ENCODE results near the gene RRAS2. TPM values are rescaled to one million over a fixed set of nuclear protein-coding genes. Genes with fewer than 3 reads are reported as not detected.

Gene RRAS2
- total and polyA plus RNA-seq, 2 of the 4 experiments (the other 2 are of a cell fraction): 85.5 to 106 TPM

DNA sequence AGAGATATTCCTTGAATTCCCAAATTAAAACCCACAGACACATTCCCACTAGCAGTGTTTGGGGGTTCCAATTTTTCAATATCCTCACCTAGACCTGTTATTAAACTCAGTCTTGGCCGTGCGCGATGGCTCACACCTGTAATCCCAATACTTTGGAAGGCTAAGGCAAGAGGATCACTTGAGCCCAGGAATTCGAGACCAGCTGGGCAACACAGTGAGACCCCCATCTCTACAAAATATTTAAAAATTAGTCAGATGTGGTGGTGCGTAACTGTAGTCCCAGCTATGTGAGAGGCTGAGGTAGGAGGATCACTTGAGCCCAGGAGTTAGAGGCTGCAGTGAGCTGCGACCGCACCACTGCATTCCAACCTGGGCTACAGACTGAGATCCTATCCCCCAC, 53.3 kb downstream of the RRAS2 start:
- Histone ChIP-seq H3K9me3 (ENCODE audit: control insufficient read depth, insufficient read depth, low read length) (no peaks in the 10 kb centered on the region), H3K9ac (ENCODE audit: low read depth, low read length) (no peak overlapping the region), H3K79me1 (ENCODE audit: low read depth in 1 of 2, low read length in 2 of 2) (peaks cover 36 to 91% of the 10 kb centered on the region in 2 experiments), H4K8ac (ENCODE audit: low read depth in 2 of 2, low read length in 2 of 2) (no peak overlapping the region), H3K9me1 (ENCODE audit: insufficient read depth, low read length) (peaks cover 4% of the 10 kb centered on the region; the same call in 1 of the 2 replicates), H3K4ac (ENCODE audit: low read depth, low read length) (no peak overlapping the region), H2AFZ (replicated peaks; ENCODE audit: low read length, poor library complexity) (no peak overlapping the region), H3K4me1 (ENCODE audit: control insufficient read depth, insufficient read depth, low read length) (peaks cover 5% of the 10 kb centered on the region), H3K56ac (ENCODE audit: extremely low read depth, insufficient read depth, low read length) (no peak overlapping the region), H4K20me1 (ENCODE audit: insufficient read depth, low read length) (peaks cover 79% of the 10 kb centered on the region), H3K23ac (ENCODE audit: low read depth, low read length) (no peak overlapping the region), H3K4me2 (ENCODE audit: low read depth, low read length) (no peak overlapping the region), H3K27ac (ENCODE audit: insufficient read depth, low read length) (no peak overlapping the region), H4K91ac (ENCODE audit: insufficient read depth, low read depth, low read length) (no peak overlapping the region), H2BK5ac (ENCODE audit: low read depth, low read length, poor library complexity, severe bottlenecking) (no peak overlapping the region), H4K5ac (ENCODE audit: low read depth, low read length) (no peak overlapping the region), H3K27me3 (ENCODE audit: control insufficient read depth, insufficient read depth, low read length) (no peaks in the 10 kb centered on the region), H3K18ac (ENCODE audit: low read depth, low read length) (no peak overlapping the region), H2AK9ac (replicated peaks; ENCODE audit: low read depth, low read length, poor library complexity) (no peak overlapping the region), H3K36me3 (ENCODE audit: control insufficient read depth, insufficient read depth, low read length) (no peaks in the 10 kb centered on the region), H2BK120ac (ENCODE audit: low read depth, low read length) (no peak overlapping the region), H2AK5ac (ENCODE audit: low read depth, low read length) (no peak overlapping the region), H2BK15ac (ENCODE audit: low read depth, low read length) (no peak overlapping the region), H2BK20ac (ENCODE audit: low read depth, low read length) (no peak overlapping the region), H3K14ac (replicated peaks; ENCODE audit: low read depth, low read length) (no peak overlapping the region), H3K4me3 (ENCODE audit: insufficient read depth, low read depth, low read length) (no peak overlapping the region)
- in situ Hi-C loops (cut with MboI; ENCODE audit: low sequenced_read_pairs) (no loop called here), dilution Hi-C loops (cut with HindIII; ENCODE audit: low sequenced_read_pairs, unreplicated experiment) (loop anchor here (25.0 kb wide), 1 partner anchor 157 kb away; no protein-coding TSS in a partner anchor), intact Hi-C loops (cut with micrococcal nuclease) (no loop called here)
- CTCF ChIA-PET: interaction anchor here (2.4 kb wide), 1 partner anchor 149 kb away, joined by 10 read pairs; no protein-coding TSS in a partner anchor
- POLR2A ChIA-PET (ENCODE audit: unreplicated experiment): no interaction called here
- DNase-seq (no peak), ATAC-seq (ENCODE audit: low read depth) (no peak)
- TF ChIP-seq, protein P1, sequence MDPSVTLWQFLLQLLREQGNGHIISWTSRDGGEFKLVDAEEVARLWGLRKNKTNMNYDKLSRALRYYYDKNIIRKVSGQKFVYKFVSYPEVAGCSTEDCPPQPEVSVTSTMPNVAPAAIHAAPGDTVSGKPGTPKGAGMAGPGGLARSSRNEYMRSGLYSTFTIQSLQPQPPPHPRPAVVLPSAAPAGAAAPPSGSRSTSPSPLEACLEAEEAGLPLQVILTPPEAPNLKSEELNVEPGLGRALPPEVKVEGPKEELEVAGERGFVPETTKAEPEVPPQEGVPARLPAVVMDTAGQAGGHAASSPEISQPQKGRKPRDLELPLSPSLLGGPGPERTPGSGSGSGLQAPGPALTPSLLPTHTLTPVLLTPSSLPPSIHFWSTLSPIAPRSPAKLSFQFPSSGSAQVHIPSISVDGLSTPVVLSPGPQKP (IDR thresholded peaks at IDR 0.05; ENCODE audit: borderline replicate concordance, low read depth, low read length): no peak
- no peak for TF ChIP-seq MAZ (IDR thresholded peaks at IDR 0.05; ENCODE audit: borderline replicate concordance, low read depth, low read length)
- TF ChIP-seq CHD1 (IDR thresholded peaks at IDR 0.05; ENCODE audit: low read depth, low read length): no peak
- no peak for TF ChIP-seq MXI1 (IDR thresholded peaks at IDR 0.05; ENCODE audit: borderline replicate concordance, low read depth, low read length)
- TF ChIP-seq RFX5 (IDR thresholded peaks at IDR 0.05; ENCODE audit: low read depth, low read length): no peak
- TF ChIP-seq, protein P2, sequence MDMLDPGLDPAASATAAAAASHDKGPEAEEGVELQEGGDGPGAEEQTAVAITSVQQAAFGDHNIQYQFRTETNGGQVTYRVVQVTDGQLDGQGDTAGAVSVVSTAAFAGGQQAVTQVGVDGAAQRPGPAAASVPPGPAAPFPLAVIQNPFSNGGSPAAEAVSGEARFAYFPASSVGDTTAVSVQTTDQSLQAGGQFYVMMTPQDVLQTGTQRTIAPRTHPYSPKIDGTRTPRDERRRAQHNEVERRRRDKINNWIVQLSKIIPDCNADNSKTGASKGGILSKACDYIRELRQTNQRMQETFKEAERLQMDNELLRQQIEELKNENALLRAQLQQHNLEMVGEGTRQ (IDR thresholded peaks at IDR 0.05; ENCODE audit: low read depth, low read length): no peak
- TF ChIP-seq FOS (IDR thresholded peaks at IDR 0.05; ENCODE audit: low read depth, low read length): no peak
- no peak for TF ChIP-seq SMC3 (IDR thresholded peaks at IDR 0.05; ENCODE audit: low read depth, low read length)
- no peak for TF ChIP-seq CEBPB (IDR thresholded peaks at IDR 0.05; ENCODE audit: low read depth, low read length)
- TF ChIP-seq NFE2L2 (IDR thresholded peaks at IDR 0.05; ENCODE audit: low read depth, low read length): no peak
- no peak for TF ChIP-seq POLR2A (IDR thresholded peaks at IDR 0.05; ENCODE audit: low read depth, low read length)
- no peak for TF ChIP-seq MAFK (IDR thresholded peaks at IDR 0.05; ENCODE audit: low read depth, low read length)
- TF ChIP-seq RCOR1 (IDR thresholded peaks at IDR 0.05; ENCODE audit: insufficient replicate concordance, low read length): no peak
- TF ChIP-seq RAD21 (IDR thresholded peaks at IDR 0.05; ENCODE audit: low read length): no peak
- TF ChIP-seq, protein P3, sequence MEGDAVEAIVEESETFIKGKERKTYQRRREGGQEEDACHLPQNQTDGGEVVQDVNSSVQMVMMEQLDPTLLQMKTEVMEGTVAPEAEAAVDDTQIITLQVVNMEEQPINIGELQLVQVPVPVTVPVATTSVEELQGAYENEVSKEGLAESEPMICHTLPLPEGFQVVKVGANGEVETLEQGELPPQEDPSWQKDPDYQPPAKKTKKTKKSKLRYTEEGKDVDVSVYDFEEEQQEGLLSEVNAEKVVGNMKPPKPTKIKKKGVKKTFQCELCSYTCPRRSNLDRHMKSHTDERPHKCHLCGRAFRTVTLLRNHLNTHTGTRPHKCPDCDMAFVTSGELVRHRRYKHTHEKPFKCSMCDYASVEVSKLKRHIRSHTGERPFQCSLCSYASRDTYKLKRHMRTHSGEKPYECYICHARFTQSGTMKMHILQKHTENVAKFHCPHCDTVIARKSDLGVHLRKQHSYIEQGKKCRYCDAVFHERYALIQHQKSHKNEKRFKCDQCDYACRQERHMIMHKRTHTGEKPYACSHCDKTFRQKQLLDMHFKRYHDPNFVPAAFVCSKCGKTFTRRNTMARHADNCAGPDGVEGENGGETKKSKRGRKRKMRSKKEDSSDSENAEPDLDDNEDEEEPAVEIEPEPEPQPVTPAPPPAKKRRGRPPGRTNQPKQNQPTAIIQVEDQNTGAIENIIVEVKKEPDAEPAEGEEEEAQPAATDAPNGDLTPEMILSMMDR (conservative IDR thresholded peaks at IDR 0.05; ENCODE audit: low read depth, low read length): no peak
- no TSS peak for BruUV-seq (replicated peaks)
- WGBS, 2 experiments (ENCODE audit: extremely low coverage in 2 of 2, insufficient read length in 1 of 2): no CpG with 5 or more reads among the region's 7 CpGs
